HG02852 (cell line): ENCODE measurements around the gene MYL6B.
"Not testable (repeated sequence)": the region's sequence is repeated elsewhere in the genome, so short reads cannot be mapped to it uniquely, and the experiment has no call there.

Source experiments
- ATAC-seq: cut with Tn5 transposase; IDR thresholded peaks from one replicate; pipeline ENCODE4 v1.9.1; 2021; ENCODE audit warnings: mild to moderate bottlenecking, moderate library complexity; ENCODE audit not compliant: unreplicated experiment

The MYL6B gene

GRCh38 chr12:56151672-56152131 is 685 bp upstream of the MYL6B start:
- peak; percentile 37 for ATAC-seq

- no peak for ATAC-seq
Measured at GRCh38 chr12:56152756-56153677, 630 bp downstream of the MYL6B start.

- ATAC-seq = no peak
Measured at GRCh38 chr12:56153678-56154065, 1.3 kb downstream of the MYL6B start.

DNA sequence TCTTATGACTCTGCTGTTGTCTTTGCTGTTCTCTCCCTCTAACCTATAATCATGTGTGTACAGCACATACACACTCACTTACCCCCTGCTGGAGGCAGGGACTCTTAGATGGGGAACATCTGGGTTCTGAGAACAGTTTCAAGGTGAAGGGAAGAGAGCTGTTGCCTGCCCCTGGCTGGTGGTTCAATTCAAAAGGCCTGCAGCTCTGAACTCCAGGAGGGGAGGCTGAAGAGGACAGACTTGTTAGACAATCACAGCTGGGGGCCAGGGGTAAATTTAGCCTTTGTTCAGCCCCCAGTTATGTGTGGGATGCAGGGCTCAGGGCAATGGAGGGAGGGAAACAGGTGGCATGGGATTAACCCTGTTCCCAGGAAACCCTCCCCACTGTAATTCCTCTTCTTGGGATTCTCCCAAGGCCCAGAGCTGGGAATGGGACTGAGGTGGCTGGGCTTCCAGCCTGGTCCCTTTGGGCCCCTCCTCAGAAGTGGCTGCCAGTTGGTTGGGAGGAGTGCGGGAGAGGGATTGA is 1.9 kb downstream of the MYL6B start:
- ATAC-seq = no peak

GRCh38 chr12:56154818-56155217 is 2.4 kb downstream of the MYL6B start:
- no peak for ATAC-seq

DNA sequence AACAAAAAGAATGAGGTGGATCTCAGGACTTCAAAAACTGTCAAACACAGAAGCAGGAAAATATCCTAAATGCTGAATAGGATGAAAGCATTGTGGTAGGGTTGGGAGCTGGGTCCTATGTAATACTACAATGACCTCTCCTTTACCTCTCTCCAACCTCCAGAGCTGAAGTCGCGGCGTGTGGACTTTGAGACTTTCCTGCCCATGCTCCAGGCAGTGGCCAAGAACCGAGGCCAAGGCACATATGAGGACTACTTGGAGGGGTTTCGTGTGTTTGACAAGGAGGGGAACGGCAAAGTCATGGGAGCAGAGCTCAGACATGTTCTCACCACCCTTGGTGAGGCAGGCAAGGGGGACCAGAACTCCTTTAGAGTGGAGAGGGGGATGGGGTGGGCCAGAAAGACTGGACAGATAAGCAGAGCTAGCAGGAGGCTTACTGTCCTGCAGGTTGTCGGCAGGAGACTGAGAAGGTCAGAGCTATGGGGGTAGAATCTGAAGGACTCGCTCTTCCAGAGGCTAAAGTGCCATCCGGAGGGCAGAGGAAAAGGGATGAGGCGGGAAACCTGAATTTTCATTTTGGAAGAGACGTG is 3.0 kb downstream of the MYL6B start:
- no peak for ATAC-seq

DNA sequence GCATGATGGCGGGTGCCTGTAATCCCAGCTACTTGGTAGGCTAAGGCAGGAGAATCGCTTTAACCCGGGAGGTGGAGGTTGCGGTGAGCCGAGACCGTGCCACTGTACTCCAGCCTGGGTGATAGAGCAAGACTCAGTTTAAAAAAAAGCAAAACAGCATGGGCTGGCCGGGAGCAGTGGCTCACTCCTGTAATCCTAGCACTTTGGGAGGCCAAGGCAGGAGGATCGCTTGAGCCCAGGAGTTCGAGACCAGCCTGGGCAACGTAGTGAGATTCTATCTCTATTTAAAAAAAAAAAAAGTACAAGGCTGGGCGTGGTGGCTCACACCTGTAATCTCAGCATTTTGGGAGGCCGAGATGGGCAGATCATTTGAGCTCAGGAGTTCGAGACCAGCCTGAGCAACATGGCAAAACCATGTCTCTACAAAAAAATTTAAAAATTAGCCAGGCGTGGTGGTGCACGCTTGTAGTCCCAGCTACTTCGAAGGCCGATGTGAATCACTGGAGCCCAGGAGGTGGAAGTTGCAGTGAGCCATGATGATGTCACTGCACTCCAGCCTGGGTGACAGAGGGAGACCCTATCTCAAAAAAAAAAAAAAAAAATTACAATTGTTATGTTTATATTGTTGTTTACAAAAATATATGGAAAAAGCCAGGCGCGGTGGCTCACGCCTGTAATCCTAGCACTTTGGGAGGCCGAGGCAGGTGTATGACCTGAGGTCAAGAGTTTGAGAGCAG is 4.2 kb downstream of the MYL6B start:
- ATAC-seq = not testable (repeated sequence)

- peak; percentile 26 for ATAC-seq
Measured at GRCh38 chr12:56157201-56158028, 5.0 kb downstream of the MYL6B start.

DNA sequence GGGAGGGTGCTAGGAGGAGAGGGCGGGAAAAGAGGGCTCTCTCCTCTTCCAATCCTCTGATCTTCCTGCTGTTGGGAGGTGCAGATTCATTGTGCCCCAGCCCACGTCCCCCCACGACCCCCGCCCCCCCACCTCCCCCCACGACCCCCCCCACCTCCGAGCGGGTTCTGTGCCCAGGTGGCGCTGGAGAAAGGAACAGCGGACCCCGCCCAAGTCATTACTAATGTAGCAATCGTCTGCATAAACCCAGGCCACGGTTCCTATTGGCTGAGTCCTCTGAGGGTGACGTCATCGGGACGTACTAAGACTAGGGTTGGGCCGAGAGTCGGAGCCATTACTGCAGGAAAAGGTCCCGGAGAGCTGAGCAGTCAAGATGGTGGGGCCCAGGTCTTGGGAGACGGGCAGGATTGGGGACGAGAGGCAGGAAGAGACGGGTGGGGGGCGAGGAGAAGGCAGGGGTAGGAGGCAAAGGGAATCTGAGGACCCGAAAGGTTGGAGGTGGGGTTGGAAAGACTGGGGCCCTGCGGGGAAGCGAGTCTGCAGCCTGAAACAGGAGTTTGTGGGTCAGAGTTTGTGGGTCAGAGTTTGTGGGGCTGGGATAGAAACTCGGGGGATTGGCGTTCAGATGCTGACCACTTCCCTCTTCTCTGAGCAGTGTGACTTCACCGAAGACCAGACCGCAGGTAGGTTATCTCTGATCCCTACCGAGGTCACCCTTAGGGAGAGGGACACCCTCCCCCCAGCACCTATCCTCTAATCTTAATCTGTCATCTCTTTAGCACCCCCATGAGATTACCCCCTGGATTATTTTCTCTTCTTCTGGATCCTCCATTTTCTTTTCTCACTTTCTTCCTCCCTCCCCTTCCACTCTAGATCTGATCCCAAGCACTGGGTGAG is 5.9 kb downstream of the MYL6B start, which contains the start of gene MYL6:
Gene MYL6 (plus strand): TSS at position 331 of the 897 bp plus-strand sequence. CDS start 43 bp downstream, at position 374.
- ATAC-seq = peak; percentile 80

- ATAC-seq = no peak
Measured at GRCh38 chr12:56158926-56159461, 6.6 kb downstream of the MYL6B start.

- ATAC-seq = no peak
Measured at GRCh38 chr12:56159482-56160192, 7.2 kb downstream of the MYL6B start.

DNA sequence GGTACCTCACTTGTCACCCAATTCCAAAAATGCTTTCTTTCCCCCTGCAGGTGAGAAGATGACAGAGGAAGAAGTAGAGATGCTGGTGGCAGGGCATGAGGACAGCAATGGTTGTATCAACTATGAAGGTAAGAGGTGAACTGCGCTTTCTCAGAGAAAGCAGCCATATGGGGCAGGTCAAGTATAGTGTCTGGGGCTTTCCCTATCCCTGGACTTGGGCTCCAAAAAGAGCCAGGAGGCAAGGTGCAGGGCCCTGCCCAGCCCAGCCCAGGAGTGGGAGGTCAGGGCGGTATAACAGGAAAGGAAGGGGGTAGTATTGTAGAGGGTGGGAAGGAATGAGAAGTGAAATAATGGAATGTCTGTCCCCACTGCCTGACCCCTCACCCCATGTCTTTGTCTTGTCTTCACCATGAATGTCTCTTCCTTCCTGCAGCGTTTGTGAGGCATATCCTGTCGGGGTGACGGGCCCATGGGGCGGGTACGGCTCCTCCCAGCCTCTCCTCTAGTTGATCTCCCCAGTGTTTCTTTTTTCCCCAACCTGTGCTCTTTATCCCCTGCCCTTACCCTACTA is 7.9 kb downstream of the MYL6B start:
- no peak for ATAC-seq

- ATAC-seq = no peak
Measured at GRCh38 chr12:56160894-56161689, 8.7 kb downstream of the MYL6B start.

- no peak for ATAC-seq
Measured at GRCh38 chr12:56161690-56162351, 9.4 kb downstream of the MYL6B start.

GRCh38 chr12:56162468-56163290 is 10.3 kb downstream of the MYL6B start:
- ATAC-seq = no peak
